HG03520 (cell line): ENCODE results near the gene ASAP2.
A peak's percentile ranks its signal among the peaks of the same experiment; 100 is the strongest.

ENCODE experiments used
- ATAC-seq: cut with Tn5 transposase; IDR thresholded peaks from one replicate; pipeline ENCODE4 v1.9.1; 2021; ENCODE audit warnings: mild to moderate bottlenecking, moderate library complexity; ENCODE audit not compliant: unreplicated experiment

ASAP2 gene

GRCh38 chr2:9418746-9419145 lies 212.1 kb downstream of the ASAP2 start:
- no peak for ATAC-seq

GRCh38 chr2:9419541-9419940 lies 212.9 kb downstream of the ASAP2 start:
- no peak for ATAC-seq

- no peak for ATAC-seq
Measured at GRCh38 chr2:9420495-9420894, 213.9 kb downstream of the ASAP2 start.

- peak; percentile 6 for ATAC-seq
Measured at GRCh38 chr2:9422321-9423099, 215.9 kb downstream of the ASAP2 start.

- peak; percentile 85 for ATAC-seq
Measured at GRCh38 chr2:9423100-9423921, 216.7 kb downstream of the ASAP2 start, which contains the start of the genes CPSF3 and ITGB1BP1. Gene CPSF3, plus strand, starts transcription at chr2:9423654. Its CDS starts 120 bp downstream, at chr2:9423774. Gene ITGB1BP1, minus strand, starts transcription at chr2:9423528. Its CDS starts 4,831 bp downstream, at chr2:9418697.

GRCh38 chr2:9423922-9424272 lies 217.3 kb downstream of the ASAP2 start:
- ATAC-seq = no peak

- ATAC-seq = no peak
Measured at GRCh38 chr2:9424447-9425164, 218.0 kb downstream of the ASAP2 start.

GRCh38 chr2:9428965-9429577 lies 222.5 kb downstream of the ASAP2 start:
- ATAC-seq = no peak

- no peak for ATAC-seq
Measured at GRCh38 chr2:9430316-9431293, 224.0 kb downstream of the ASAP2 start.

GRCh38 chr2:9434489-9434888 lies 227.9 kb downstream of the ASAP2 start:
- ATAC-seq = no peak

- no peak for ATAC-seq
Measured at GRCh38 chr2:9439536-9439935, 232.9 kb downstream of the ASAP2 start.

- no peak for ATAC-seq
Measured at GRCh38 chr2:9440058-9440727, 233.6 kb downstream of the ASAP2 start.

- ATAC-seq = no peak
Measured at GRCh38 chr2:9441556-9441955, 234.9 kb downstream of the ASAP2 start.

GRCh38 chr2:9443526-9443925 lies 236.9 kb downstream of the ASAP2 start:
- ATAC-seq = no peak

- ATAC-seq = no peak
Measured at GRCh38 chr2:9445089-9445488, 238.5 kb downstream of the ASAP2 start.

GRCh38 chr2:9451231-9451630 lies 244.6 kb downstream of the ASAP2 start:
- no peak for ATAC-seq
